PFSK-1 (cell line): Measurements from ENCODE around the gene MTIF3.

Source experiments
- POLR2AphosphoS5 ChIP-seq: IDR thresholded peaks from 2 replicates; pipeline ENCODE4 v1.6.1; 2012; ENCODE audit warnings: low read depth, mild to moderate bottlenecking, control low read depth, low read length, moderate library complexity
- SIN3A ChIP-seq: IDR thresholded peaks from 2 replicates; pipeline ENCODE4 v1.6.1; 2012; ENCODE audit warnings: mild to moderate bottlenecking, low read length, moderate library complexity, borderline replicate concordance; ENCODE audit not compliant: insufficient read depth

GRCh38 chr13:27463500-27463899 is 13.1 kb upstream of the MTIF3 start:
- no peak for TF ChIP-seq SIN3A
- no peak for TF ChIP-seq POLR2AphosphoS5
